Endothelial cell of umbilical vein (primary cell): ENCODE results near the gene DGCR8. TPM values are rescaled to one million over a fixed set of nuclear protein-coding genes. Genes with fewer than 3 reads are reported as not detected.

Experiments
- BruUV-seq: library from RNA; stranded (reverse); fragments of 400-500 nt; replicated peaks from 2 replicates; lab custom pipeline; 2021; lab: Mats Ljungman, UMichigan
- CTCF ChIA-PET: fragments of 300-600, 350-600 bp; sonication (Branson Sonifier 250); formaldehyde crosslinking; loops from one replicate; lab custom pipeline; 2021; ENCODE audit warnings: antibody characterized with exemption, inconsistent platforms; lab: Charles Lee
- POLR2A ChIA-PET: fragments of 300-600, 350-600 bp; sonication (Branson Sonifier 250); formaldehyde crosslinking; loops from one replicate; lab custom pipeline; 2021; ENCODE audit warnings: antibody characterized with exemption, inconsistent platforms; lab: Charles Lee
- DNase-seq: peaks from one replicate; pipeline ENCODE4 v3.0.0-alpha.2; 2011; ENCODE audit warnings: low read depth, low spot score
- FAIRE-seq: peaks from 2 replicates; lab custom pipeline; 2011; peaks lifted over from hg19 to GRCh38; lab: Jason Lieb, UNC
- H2AFZ ChIP-seq: 2 replicates; pipeline ENCODE4 v1.6.0; 2012; ENCODE audit warnings: low read depth, low read length, control low read depth, inconsistent platforms
- H3K27ac ChIP-seq: 2 replicates; pipeline ENCODE4 v1.5.1; 2011; ENCODE audit warnings: low read depth, mild to moderate bottlenecking, control low read depth, low read length, moderate library complexity; ENCODE audit not compliant: insufficient read depth
- H3K27me3 ChIP-seq, 2 experiments: 2 replicates each; pipeline versions ENCODE4 v1.6.0 to v1.6.1; 2011; ENCODE audit warnings: low read length in 2 of 2, mixed read lengths in 1 of 2; ENCODE audit not compliant: control insufficient read depth in 2 of 2, insufficient read depth in 2 of 2
- H3K36me3 ChIP-seq, 2 experiments: 2 replicates in 1 of 2; 3 replicates in 1 of 2; pipeline ENCODE4 v1.5.1; 2011; ENCODE audit warnings: low read length in 2 of 2, mild to moderate bottlenecking in 1 of 2, moderate library complexity in 1 of 2; ENCODE audit not compliant: control insufficient read depth in 2 of 2, insufficient read depth in 2 of 2; ENCODE audit errors: extremely low read depth in 1 of 2
- H3K4me1 ChIP-seq: 3 replicates; pipeline ENCODE4 v1.5.1; 2011; ENCODE audit warnings: mild to moderate bottlenecking, low read length; ENCODE audit not compliant: control insufficient read depth, insufficient read depth; ENCODE audit errors: extremely low read depth
- H3K4me2 ChIP-seq: 2 replicates; pipeline ENCODE4 v1.6.1; 2011; ENCODE audit warnings: low read length, control low read depth, mixed read lengths; ENCODE audit not compliant: insufficient read depth
- H3K4me3 ChIP-seq, 3 experiments: fragments of 200-600 bp in 1 of 3; sonication (generic), shearing (Covaris generic) in 1 of 3; replicated peaks in 1 of 3; 2 replicates each; pipeline ENCODE4 v1.5.1; 2011 to 2016; ENCODE audit warnings: control low read depth in 3 of 3, low read length in 3 of 3, mild to moderate bottlenecking in 2 of 3, inconsistent platforms in 1 of 3, low read depth in 1 of 3, moderate library complexity in 1 of 3; ENCODE audit not compliant: insufficient read depth in 1 of 3
- H3K79me2 ChIP-seq: 2 replicates; pipeline ENCODE4 v1.6.0; 2012; ENCODE audit warnings: low read length, inconsistent platforms; ENCODE audit not compliant: control insufficient read depth, insufficient read depth
- H3K9ac ChIP-seq: replicated peaks from 2 replicates; pipeline ENCODE3; 2011; ENCODE audit warnings: low read length, control low read depth; ENCODE audit not compliant: insufficient read depth; ENCODE audit errors: extremely low read depth
- H3K9me1 ChIP-seq: replicated peaks from 3 replicates; pipeline ENCODE4 v1.6.0; 2011; ENCODE audit warnings: mild to moderate bottlenecking, low read length; ENCODE audit not compliant: control insufficient read depth, insufficient read depth; ENCODE audit errors: extremely low read depth
- H3K9me3 ChIP-seq: replicated peaks from 2 replicates; pipeline ENCODE4 v1.5.1; 2012; ENCODE audit warnings: low read length, inconsistent platforms; ENCODE audit not compliant: control insufficient read depth, insufficient read depth
- H4K20me1 ChIP-seq: replicated peaks from 2 replicates; pipeline ENCODE3; 2011; ENCODE audit warnings: mild to moderate bottlenecking, low read length; ENCODE audit not compliant: control insufficient read depth, insufficient read depth; ENCODE audit errors: extremely low read depth
- EZH2 ChIP-seq: IDR thresholded peaks from 2 replicates; pipeline ENCODE4 v1.6.1; 2012; ENCODE audit warnings: borderline replicate concordance, low read depth, mild to moderate bottlenecking, moderate library complexity, low read length, inconsistent platforms; ENCODE audit not compliant: severe bottlenecking
- FOS ChIP-seq: IDR thresholded peaks from 2 replicates; pipeline ENCODE4 v1.6.1; 2011; ENCODE audit warnings: mild to moderate bottlenecking, low read length, moderate library complexity, borderline replicate concordance; ENCODE audit not compliant: insufficient read depth
- GATA2 ChIP-seq: IDR thresholded peaks from 2 replicates; pipeline ENCODE4 v1.7.0; 2011; ENCODE audit warnings: low read depth, mild to moderate bottlenecking, moderate library complexity, mixed read lengths, low read length; ENCODE audit not compliant: insufficient read length, insufficient read depth
- JUN ChIP-seq: IDR thresholded peaks from 2 replicates; pipeline ENCODE4 v1.6.1; 2011; ENCODE audit warnings: borderline replicate concordance, low read depth; ENCODE audit not compliant: insufficient read length, insufficient read depth
- MYC ChIP-seq: IDR thresholded peaks from one replicate; pipeline ENCODE4 v1.6.1; 2011; ENCODE audit warnings: mild to moderate bottlenecking, low read depth, low read length
- POLR2A ChIP-seq: IDR thresholded peaks from 2 replicates; pipeline ENCODE4 v1.6.1; 2012; ENCODE audit warnings: low read depth, mild to moderate bottlenecking, control low read depth, low read length
- POLR2AphosphoS5 ChIP-seq: IDR thresholded peaks from 2 replicates; pipeline ENCODE4 v1.6.1; 2012; ENCODE audit warnings: low read depth, mild to moderate bottlenecking, control low read depth, low read length, moderate library complexity; ENCODE audit not compliant: insufficient read depth
- dilution Hi-C: fragments of 300-500 bp; cut with MboI; formaldehyde crosslinking; loops from one replicate; pipeline ENCODE4 v1.15.0; 2019; ENCODE audit warnings: low sequenced_read_pairs; ENCODE audit not compliant: extremely low pct_ligation_motif_present
- intact Hi-C: fragments of 100-400 bp; cut with micrococcal nuclease; formaldehyde crosslinking; loops from one replicate; pipeline ENCODE4 v1.10.0; 2022
- polyA plus RNA-seq, 4 experiments: library from polyadenylated mRNA; depleted of rRNA in 3 of 4; stranded (reverse) in 3 of 4; unstranded in 1 of 4; fragments of >200 nt; gene quantifications; 2 replicates each; pipeline versions ENCODE4 v1.2.1 to v1.2.3, GENCODE V29; 2011 to 2012; ENCODE audit warnings: missing spikeins in 1 of 4
- total RNA-seq: library from RNA; stranded (reverse); gene quantifications from 2 replicates; pipeline ENCODE4 v1.2.3, GENCODE V29; 2021
- TF ChIP-seq, protein P1 (sequence below), 2 donors: IDR thresholded peaks; 1 replicate in 1 of 2; 2 replicates in 1 of 2; pipeline ENCODE4 v1.5.1; 2011; ENCODE audit warnings: low read length in 2 of 2, mild to moderate bottlenecking in 2 of 2, moderate library complexity in 2 of 2, control low read depth in 1 of 2, inconsistent platforms in 1 of 2, low read depth in 1 of 2; ENCODE audit not compliant: insufficient read depth in 1 of 2; ENCODE audit errors: extremely low read depth in 1 of 2
- TF ChIP-seq, protein P2 (sequence below): IDR thresholded peaks from 2 replicates; pipeline ENCODE4 v1.6.1; 2011; ENCODE audit not compliant: insufficient read depth, insufficient read length

Gene DGCR8
- total and polyA plus RNA-seq, 2 donors (not counting 3 experiments of a cell fraction or from before 2014, with no cell fraction given): 32.7 to 64.2 TPM

DNA sequence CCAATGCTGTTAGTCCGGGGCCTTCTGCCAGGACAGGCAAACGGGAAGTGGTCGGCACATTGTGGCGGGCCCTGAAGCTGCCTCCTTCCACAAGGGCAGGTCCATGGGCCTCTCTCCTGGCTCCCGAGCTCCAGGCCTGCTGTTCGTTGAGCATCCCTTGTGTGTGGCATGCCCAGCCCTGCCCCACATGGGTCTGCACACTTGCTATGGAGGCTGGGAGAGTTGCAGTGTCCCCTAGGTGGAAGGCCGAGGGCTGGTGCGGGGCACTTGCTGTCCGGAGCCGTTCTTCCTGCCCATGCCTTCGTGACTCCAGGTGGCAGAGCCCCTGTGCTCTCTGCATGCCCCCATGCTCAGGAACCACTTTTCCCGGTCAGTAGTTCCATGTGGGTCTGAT is 26.0 kb upstream of the DGCR8 start:
- TF ChIP-seq MYC: no peak
- TF ChIP-seq EZH2: no peak
- no peak for TF ChIP-seq POLR2AphosphoS5
- TF ChIP-seq, protein P1, sequence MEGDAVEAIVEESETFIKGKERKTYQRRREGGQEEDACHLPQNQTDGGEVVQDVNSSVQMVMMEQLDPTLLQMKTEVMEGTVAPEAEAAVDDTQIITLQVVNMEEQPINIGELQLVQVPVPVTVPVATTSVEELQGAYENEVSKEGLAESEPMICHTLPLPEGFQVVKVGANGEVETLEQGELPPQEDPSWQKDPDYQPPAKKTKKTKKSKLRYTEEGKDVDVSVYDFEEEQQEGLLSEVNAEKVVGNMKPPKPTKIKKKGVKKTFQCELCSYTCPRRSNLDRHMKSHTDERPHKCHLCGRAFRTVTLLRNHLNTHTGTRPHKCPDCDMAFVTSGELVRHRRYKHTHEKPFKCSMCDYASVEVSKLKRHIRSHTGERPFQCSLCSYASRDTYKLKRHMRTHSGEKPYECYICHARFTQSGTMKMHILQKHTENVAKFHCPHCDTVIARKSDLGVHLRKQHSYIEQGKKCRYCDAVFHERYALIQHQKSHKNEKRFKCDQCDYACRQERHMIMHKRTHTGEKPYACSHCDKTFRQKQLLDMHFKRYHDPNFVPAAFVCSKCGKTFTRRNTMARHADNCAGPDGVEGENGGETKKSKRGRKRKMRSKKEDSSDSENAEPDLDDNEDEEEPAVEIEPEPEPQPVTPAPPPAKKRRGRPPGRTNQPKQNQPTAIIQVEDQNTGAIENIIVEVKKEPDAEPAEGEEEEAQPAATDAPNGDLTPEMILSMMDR (IDR thresholded peaks at IDR 0.05; ENCODE audit: extremely low read depth in 1 of 2, insufficient read depth in 1 of 2, low read depth in 1 of 2, low read length in 2 of 2): no peak
- TF ChIP-seq FOS: no peak
- TF ChIP-seq, protein P2, sequence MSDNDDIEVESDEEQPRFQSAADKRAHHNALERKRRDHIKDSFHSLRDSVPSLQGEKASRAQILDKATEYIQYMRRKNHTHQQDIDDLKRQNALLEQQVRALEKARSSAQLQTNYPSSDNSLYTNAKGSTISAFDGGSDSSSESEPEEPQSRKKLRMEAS: no peak

DNA sequence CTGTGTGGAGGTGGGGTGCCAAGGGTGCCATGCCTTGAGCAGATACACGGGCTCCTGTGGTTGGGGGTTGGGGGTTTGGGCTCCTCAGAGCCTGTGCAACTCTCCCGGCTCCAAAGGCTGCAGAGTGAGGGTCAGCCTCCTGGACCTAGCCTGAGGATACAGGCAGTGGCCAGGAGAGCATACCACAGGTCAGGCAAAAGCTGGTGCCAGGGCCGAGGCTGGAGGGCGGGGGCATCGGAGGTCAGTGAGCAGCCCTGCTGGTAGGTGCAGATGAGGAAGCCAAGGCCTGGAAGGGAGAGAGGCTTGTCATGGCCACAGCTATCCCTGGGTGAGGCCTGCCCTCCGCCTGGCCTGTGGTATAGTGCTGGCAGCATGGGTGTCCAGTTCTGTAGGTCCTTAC is 25.6 kb upstream of the DGCR8 start:
- CTCF ChIA-PET: no interaction called here
- H3K9ac ChIP-seq: no peak overlapping the region
- no peak for FAIRE-seq

More for the DNA sequence above, 26.0 kb upstream of the DGCR8 start:
- H3K9me1 ChIP-seq: no peaks in the 10 kb centered on the region
- no peaks in the 10 kb centered on the region for H3K4me1 ChIP-seq
- DNase-seq: no peak
- no peak overlapping the region for H3K4me3 ChIP-seq
- H3K36me3 ChIP-seq: peaks cover 0 to 32% of the 10 kb centered on the region in 2 experiments
- no peaks in the 10 kb centered on the region for H3K9me3 ChIP-seq
- no peaks in the 10 kb centered on the region for H3K27me3 ChIP-seq
- H3K4me2 ChIP-seq: no peak overlapping the region
- no peaks in the 10 kb centered on the region for H3K79me2 ChIP-seq
- no peaks in the 10 kb centered on the region for H4K20me1 ChIP-seq
- POLR2A ChIA-PET: no interaction called here
- no peak overlapping the region for H2AFZ ChIP-seq
- H3K27ac ChIP-seq: no peak overlapping the region
- CTCF ChIA-PET: no interaction called here
- H3K9ac ChIP-seq: no peak overlapping the region
- dilution Hi-C loops (no loop called here), intact Hi-C loops (no loop called here)
- FAIRE-seq: no peak
- no TSS peak for BruUV-seq

More for the DNA sequence above, 25.6 kb upstream of the DGCR8 start:
- Histone ChIP-seq H3K27ac (no peak overlapping the region), H3K4me2 (no peak overlapping the region), H2AFZ (no peak overlapping the region), H4K20me1 (no peaks in the 10 kb centered on the region), H3K4me3 (no peak overlapping the region), H3K9me1 (no peaks in the 10 kb centered on the region), H3K27me3 (no peaks in the 10 kb centered on the region), H3K9me3 (no peaks in the 10 kb centered on the region), H3K4me1 (no peaks in the 10 kb centered on the region), H3K36me3 (peaks cover 0 to 32% of the 10 kb centered on the region in 2 experiments), H3K79me2 (no peaks in the 10 kb centered on the region)
- TF ChIP-seq POLR2AphosphoS5 (no peak), JUN (no peak), GATA2 (no peak), POLR2A (no peak), MYC (no peak), FOS (no peak), EZH2 (no peak)
- TF ChIP-seq, protein P2: no peak
- TF ChIP-seq, protein P1 (IDR thresholded peaks at IDR 0.05; ENCODE audit: extremely low read depth in 1 of 2, insufficient read depth in 1 of 2, low read depth in 1 of 2, low read length in 2 of 2): no peak
- dilution Hi-C loops (no loop called here), intact Hi-C loops (no loop called here)
- DNase-seq: no peak
- POLR2A ChIA-PET: no interaction called here
- BruUV-seq: no TSS peak
